Epidermal melanocyte (primary cell): ENCODE data around the gene SDK2.

Source experiments
- DNase-seq: peaks from one replicate; pipeline ENCODE4 v3.0.0; 2011; ENCODE audit warnings: low spot score; ENCODE audit not compliant: insufficient read length

SDK2 gene

DNA sequence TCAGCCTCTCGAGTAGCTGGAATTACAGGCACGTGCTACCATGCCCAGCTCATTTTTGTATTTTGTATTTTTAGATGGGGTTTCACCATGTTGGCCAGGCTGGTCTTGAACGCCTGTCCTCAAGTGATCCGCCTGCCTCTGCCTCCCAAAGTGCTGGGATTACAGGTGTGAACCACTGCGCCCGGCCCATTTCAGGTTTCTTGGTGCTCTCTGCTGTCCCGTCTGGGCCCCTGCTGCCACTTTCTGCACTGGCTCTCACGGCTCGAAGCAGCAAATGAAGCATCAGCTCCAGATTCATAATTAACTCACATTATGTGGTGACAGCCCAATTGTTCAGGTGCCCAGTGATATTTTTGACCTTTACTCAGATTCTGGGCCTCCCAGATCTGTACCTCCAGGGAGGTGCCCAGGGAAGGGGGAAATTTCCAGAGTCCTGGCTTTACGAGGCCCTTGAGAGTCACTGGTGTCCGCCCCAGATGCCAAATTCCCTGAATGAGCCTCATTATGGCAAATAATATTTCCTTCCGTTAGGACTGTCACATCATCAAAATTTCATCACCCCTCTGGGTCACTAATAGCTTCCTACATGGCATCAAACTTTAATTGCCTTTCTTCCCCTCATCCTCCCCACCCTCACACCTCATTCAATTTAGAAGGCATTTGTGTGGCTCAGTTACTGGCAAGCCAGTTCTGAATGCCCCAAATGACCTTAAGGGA lies 9.0 kb downstream of the SDK2 start:
- DNase-seq = no peak

GRCh38 chr17:73634629-73635028 lies 9.6 kb downstream of the SDK2 start:
- DNase-seq = no peak

DNA sequence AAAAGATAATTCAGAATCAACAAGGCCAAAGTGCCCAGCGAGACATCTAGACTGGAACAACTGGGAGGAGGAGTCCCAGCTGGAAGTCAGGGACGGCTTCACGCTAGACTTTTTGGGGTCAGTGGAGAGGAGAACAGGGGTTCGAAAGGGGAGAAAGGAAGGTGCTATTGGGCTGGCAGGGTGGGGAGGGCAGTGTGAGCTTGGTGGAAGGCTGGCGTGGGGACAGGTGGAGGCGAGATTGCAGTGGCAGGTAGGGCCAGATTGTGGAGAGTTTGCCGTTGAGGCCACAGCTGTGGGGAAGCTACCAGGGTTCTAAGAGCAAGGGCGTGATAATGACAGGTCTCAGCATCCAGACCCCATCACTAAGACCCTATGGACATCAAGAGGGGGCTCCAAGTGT lies 10.5 kb downstream of the SDK2 start:
- DNase-seq = no peak

DNA sequence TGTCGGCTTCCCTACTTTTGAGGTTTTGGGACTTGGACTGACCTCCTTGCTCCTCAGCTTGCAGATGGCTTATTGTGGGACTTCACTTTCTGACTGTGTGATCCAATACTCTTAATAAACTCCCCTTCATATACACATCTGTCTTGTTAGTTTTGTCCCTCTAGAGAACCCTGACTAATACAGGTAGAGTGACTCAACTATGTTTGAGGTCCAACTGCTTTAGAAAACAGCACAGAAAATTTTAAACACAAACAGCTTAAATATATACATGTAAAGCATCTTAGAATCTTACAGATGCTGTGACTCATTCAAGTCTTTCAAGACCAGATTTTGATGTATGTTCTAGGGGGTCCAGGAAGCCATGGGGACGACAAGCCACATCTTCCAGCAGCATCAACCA lies 11.7 kb downstream of the SDK2 start:
- DNase-seq = no peak

DNA sequence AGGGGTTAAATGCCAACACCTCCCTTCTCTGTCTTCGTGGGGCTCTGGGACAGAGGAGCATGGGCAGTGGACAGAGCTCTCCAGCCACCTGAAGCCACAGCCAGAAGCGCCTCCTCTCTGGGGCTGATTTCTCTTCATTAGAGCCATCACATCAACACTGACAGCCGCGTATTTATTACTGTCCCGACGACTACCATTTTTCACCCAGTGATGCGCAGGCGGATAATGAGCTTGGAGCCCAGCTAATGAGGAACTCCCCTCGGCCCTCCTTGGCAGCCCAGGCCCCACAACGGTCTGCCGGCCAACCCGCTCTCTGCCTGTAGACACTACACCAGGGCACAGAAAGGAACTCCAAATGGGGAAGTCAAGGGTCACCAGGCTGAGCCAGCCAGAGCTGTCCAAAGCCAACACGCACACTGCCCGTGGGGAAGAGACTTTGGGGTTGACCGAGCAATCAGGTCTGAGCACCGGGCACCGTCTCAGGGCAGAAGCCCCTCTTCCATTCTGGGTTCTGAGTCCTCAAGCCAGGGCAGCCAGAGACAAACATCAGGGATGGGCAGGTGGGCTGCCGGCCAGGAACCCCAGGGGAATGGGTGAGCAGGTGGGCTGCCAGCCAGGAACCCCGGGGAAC lies 13.2 kb downstream of the SDK2 start:
- no peak for DNase-seq

DNA sequence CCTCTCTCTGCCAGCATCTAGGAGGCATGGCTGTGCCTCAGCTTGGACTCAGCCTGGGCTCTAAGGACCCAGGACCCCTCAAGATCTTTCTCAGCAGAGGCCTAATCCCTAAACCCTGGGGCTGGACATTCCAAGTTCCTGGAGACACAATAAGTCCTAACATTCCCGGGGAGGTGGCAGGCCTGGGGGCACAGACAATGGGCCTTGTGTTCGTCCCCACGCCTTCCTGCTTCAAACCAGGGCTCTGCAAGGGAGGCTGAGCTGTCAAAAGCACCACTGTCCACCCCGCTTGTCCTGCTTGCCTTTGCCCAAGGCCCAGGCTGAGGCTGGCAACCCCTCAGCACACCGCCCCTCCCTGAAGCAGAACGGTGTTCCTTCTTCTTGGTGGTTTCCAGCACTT lies 13.7 kb downstream of the SDK2 start:
- no peak for DNase-seq

DNA sequence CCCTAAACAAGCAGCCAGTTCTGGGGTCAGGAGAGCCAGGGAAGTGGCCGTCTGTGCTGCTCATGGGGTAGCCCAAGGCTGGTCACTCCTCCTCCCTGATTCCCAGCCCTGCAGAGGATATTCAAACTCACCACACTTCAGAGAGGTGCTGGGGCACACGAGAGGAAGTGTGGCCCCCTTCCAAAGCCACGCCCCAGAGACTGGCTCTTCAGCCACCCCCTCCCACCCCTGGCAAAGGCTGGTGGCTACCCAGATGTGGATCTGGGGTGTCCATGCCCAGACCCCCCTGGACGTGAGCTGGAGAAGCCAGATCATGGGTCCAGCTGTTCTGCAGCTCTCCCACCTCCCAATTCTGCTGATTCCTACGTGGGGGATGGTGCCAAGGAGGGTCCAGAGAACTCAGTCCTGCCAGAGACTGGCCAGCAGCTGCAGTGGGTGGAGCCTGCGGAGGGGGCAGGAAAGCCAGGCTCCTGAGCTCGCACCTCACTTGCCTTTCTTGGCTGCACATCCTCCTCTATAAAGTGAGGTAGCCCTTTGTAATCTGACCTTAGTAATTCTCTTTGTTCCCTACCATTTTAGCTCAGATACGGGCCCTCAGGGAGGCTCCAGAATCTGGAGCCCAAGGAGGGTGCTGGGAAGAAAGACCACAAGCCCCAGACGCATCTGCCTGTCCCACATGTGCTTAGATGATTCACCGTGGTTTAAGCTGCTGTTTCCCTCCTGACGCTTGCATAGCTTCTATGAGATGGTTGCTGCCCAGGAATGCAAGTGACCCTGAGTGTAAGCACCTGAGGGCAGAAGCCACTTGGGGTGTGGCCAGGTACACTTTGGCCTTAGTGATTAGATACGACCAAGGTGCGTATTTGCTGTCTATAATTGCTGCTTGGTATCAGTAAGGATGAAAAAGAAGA lies 15.3 kb downstream of the SDK2 start:
- DNase-seq = no peak

GRCh38 chr17:73625991-73626673 lies 18.1 kb downstream of the SDK2 start:
- DNase-seq = no peak

- no peak for DNase-seq
These were observed 19.2 kb downstream of the SDK2 start for GRCh38 chr17:73625006-73625405.

- DNase-seq = no peak
These were observed 19.7 kb downstream of the SDK2 start for GRCh38 chr17:73624496-73624988.

DNA sequence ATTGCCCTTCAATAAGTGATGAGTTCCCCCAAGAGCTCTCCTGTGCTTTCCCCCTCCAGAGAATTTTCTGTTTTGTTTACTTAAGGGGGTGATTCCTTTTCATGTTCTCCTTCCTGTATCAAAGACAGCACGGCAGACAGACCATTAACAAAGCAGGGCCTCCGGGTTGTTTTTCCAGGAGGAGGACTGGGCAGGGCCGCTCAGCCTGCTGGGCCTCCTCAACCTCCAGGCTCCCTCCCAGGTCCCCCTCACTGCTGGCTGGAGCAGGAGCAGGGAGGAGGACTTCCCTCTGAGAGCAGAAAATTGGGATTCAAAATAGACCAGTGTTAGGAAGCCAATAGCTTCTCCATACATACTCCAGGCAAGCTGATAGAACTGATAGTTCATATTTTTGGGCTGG lies 20.4 kb downstream of the SDK2 start:
- no peak for DNase-seq

DNA sequence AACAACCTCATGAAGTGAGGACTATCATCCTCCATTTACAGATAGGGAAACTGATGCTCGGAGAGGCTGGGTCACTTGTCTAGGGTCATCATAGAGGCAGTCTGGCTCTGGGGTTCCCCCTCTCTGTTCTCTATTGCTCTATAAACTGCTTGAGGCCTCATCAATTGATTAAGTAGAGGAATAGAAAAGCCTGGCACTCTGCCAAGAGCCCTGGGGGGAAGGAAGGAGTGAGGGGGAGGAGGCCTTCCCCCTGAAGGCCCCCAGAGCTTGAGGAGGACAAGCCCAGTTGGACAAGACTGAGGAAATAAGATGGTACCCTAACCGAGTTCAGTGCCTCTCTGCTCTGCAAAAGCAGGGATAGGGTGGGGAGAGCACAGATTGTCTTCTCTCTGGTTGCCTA lies 21.0 kb downstream of the SDK2 start:
- no peak for DNase-seq

- no peak for DNase-seq
These were observed 21.9 kb downstream of the SDK2 start for GRCh38 chr17:73622381-73622780.

- no peak for DNase-seq
These were observed 22.6 kb downstream of the SDK2 start for GRCh38 chr17:73621685-73622084.

GRCh38 chr17:73620414-73620813 lies 23.8 kb downstream of the SDK2 start:
- no peak for DNase-seq

DNA sequence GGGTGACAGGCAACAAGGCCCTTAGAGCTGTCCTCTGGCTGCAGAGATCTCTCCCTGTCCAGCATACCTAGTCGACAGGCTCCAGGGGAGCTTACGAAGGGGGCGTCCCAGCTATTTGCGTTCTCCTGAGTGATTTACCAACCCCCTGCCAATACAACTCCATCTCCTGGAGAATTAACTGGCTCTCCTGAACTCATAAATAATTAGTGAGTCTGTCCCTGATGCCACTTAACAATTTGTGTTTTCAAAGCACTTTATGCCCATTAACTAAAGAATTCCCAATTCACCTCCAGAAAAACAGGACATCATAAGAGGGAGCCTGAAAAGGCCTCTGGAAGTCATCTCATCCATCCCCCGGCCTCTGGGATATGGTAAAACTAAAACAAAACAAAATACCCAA lies 26.7 kb downstream of the SDK2 start:
- DNase-seq = no peak

GRCh38 chr17:73616873-73617404 lies 27.3 kb downstream of the SDK2 start:
- no peak for DNase-seq

DNA sequence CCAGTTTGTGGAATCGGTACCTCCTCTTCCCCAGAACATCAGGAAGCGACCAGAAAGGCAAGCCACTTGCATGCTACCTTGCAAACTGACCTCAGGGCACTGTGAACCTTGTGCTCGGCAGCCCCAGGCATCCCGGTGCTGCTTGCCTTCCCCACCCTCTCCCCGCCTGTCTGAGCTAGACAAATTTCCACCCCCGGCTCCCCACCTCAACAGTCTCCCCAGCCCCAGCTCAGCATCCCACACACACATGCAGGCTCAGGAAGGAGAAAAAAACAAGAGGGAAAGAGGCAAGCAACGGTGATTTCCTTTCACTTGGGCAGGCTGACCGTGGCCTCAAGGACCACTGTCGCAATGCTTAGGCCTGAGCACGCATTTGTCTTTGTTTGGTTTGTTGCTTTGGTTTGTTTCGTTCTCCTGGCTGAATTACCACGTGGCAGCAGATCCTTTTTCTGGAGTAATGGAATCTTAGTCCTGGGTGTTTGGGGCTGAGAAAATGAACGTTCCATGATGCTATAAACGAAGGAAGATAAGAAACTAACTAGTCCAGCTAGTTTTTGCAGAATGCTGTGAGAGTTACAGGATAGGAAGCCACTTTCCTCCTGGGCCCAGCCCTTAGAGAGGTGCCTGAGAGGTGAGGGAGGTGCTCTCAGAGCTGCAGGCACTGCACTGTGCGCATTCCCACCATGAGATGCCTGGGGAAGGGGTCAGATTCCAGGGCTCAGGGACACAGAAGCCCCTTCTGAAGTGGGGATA lies 27.9 kb downstream of the SDK2 start:
- DNase-seq = no peak

- no peak for DNase-seq
These were observed 30.0 kb downstream of the SDK2 start for GRCh38 chr17:73614256-73614655.
